ENCODE measurements around the gene LY6G6C.

Gene LY6G6C

DNA sequence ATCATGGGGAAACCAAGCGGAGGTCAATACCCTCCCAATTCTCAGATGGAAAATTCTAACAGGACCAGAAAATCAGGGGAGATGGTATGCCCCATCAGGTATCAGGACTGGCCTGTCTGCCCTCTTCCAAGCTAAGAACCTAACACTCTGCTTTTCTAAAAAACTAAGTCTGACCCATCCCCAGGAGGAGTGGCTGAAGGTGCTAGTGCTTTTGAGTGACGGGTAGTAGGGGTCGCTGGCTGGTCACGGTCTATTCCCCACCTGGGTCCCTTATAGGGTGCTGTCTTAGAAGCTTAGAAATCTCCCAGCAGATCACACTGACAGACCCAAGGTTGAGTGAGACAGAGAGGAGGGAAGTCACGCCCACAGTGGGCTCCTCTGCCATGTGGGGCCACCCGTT is 28.0 kb downstream of the LY6G6C start:
- peaks cover 56% of the 10 kb centered on the region for H3K36me3 ChIP-seq (ENCODE audit: control insufficient read depth, low read length)
- TF ChIP-seq, protein P1, sequence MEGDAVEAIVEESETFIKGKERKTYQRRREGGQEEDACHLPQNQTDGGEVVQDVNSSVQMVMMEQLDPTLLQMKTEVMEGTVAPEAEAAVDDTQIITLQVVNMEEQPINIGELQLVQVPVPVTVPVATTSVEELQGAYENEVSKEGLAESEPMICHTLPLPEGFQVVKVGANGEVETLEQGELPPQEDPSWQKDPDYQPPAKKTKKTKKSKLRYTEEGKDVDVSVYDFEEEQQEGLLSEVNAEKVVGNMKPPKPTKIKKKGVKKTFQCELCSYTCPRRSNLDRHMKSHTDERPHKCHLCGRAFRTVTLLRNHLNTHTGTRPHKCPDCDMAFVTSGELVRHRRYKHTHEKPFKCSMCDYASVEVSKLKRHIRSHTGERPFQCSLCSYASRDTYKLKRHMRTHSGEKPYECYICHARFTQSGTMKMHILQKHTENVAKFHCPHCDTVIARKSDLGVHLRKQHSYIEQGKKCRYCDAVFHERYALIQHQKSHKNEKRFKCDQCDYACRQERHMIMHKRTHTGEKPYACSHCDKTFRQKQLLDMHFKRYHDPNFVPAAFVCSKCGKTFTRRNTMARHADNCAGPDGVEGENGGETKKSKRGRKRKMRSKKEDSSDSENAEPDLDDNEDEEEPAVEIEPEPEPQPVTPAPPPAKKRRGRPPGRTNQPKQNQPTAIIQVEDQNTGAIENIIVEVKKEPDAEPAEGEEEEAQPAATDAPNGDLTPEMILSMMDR (IDR thresholded peaks at IDR 0.05; ENCODE audit: low read depth, low read length, poor library complexity, severe bottlenecking): no peak
- no peak for TF ChIP-seq EZH2phosphoT487 (IDR thresholded peaks at IDR 0.05; ENCODE audit: borderline replicate concordance, low read length)

GRCh38 chr6:31692886-31693285 is 28.7 kb downstream of the LY6G6C start:
- no peak overlapping the region for H3K27ac ChIP-seq (ENCODE audit: low read depth, low read length)
- no peaks in the 10 kb centered on the region for H3K9me3 ChIP-seq (ENCODE audit: control insufficient read depth, insufficient read depth, low read length)
- TF ChIP-seq, protein P1 (IDR thresholded peaks at IDR 0.05; ENCODE audit: low read depth, low read length, poor library complexity, severe bottlenecking): no peak
- TF ChIP-seq EZH2phosphoT487 (IDR thresholded peaks at IDR 0.05; ENCODE audit: borderline replicate concordance, low read length): no peak
- no peak overlapping the region for H3K4me2 ChIP-seq (ENCODE audit: low read length)
- no peaks in the 10 kb centered on the region for H3K79me2 ChIP-seq (ENCODE audit: control insufficient read depth, low read length)
- no peaks in the 10 kb centered on the region for H3K27me3 ChIP-seq (ENCODE audit: control insufficient read depth, low read length)
- peaks cover 4% of the 10 kb centered on the region for H3F3A ChIP-seq (ENCODE audit: control insufficient read depth, insufficient read depth)
- no peaks in the 10 kb centered on the region for H3K9me2 ChIP-seq (replicated peaks; ENCODE audit: control insufficient read depth, low read length)
- peaks cover 62% of the 10 kb centered on the region for H3K36me3 ChIP-seq (ENCODE audit: control insufficient read depth, low read length)
- no peaks in the 10 kb centered on the region for H4K20me1 ChIP-seq (ENCODE audit: control insufficient read depth, insufficient read depth, low read depth, low read length)
- H3K4me1 ChIP-seq (ENCODE audit: control insufficient read depth, low read length): peaks cover 15% of the 10 kb centered on the region
- H3K4me3 ChIP-seq (ENCODE audit: low read length): no peak overlapping the region

More for the DNA sequence above, 28.0 kb downstream of the LY6G6C start:
- H3K27ac ChIP-seq (ENCODE audit: low read depth, low read length): no peak overlapping the region
- H3K4me3 ChIP-seq (ENCODE audit: low read length): no peak overlapping the region
- no peaks in the 10 kb centered on the region for H3K27me3 ChIP-seq (ENCODE audit: control insufficient read depth, low read length)
- H4K20me1 ChIP-seq (ENCODE audit: control insufficient read depth, insufficient read depth, low read depth, low read length): no peaks in the 10 kb centered on the region
- H3K4me2 ChIP-seq (ENCODE audit: low read length): no peak overlapping the region
- H3K9me3 ChIP-seq (ENCODE audit: control insufficient read depth, insufficient read depth, low read length): no peaks in the 10 kb centered on the region
- H3F3A ChIP-seq (ENCODE audit: control insufficient read depth, insufficient read depth): peaks cover 7% of the 10 kb centered on the region
- no peaks in the 10 kb centered on the region for H3K9me2 ChIP-seq (replicated peaks; ENCODE audit: control insufficient read depth, low read length)
- H3K79me2 ChIP-seq (ENCODE audit: control insufficient read depth, low read length): no peaks in the 10 kb centered on the region
- peaks cover 15% of the 10 kb centered on the region for H3K4me1 ChIP-seq (ENCODE audit: control insufficient read depth, low read length)

DNA sequence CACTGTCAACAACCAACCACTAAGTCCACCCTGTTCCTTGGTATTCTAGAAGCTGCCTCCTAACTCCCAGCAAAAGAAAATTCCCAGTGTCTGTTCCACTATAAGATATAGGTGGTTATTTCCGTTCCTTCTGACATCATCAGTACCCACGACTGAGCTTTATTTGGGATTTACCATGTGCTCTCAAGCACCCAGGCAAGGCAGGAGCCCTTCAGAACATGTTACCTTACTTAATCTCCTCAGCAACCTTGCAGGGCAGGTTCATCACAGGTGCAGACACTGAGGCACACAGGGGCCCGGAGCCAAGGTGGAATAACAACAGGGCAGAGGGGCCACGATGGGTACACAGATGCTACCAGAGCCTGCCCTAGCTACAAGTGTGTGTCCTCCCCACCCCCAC is 29.2 kb downstream of the LY6G6C start:
- no peaks in the 10 kb centered on the region for H3F3A ChIP-seq (ENCODE audit: control insufficient read depth, insufficient read depth)
- H4K20me1 ChIP-seq (ENCODE audit: control insufficient read depth, insufficient read depth, low read depth, low read length): no peaks in the 10 kb centered on the region
- no peaks in the 10 kb centered on the region for H3K27me3 ChIP-seq (ENCODE audit: control insufficient read depth, low read length)
- H3K9me3 ChIP-seq (ENCODE audit: control insufficient read depth, insufficient read depth, low read length): no peaks in the 10 kb centered on the region
- peaks cover 62% of the 10 kb centered on the region for H3K36me3 ChIP-seq (ENCODE audit: control insufficient read depth, low read length)
- TF ChIP-seq, protein P1 (IDR thresholded peaks at IDR 0.05; ENCODE audit: low read depth, low read length, poor library complexity, severe bottlenecking): no peak
- TF ChIP-seq EZH2phosphoT487 (IDR thresholded peaks at IDR 0.05; ENCODE audit: borderline replicate concordance, low read length): no peak
- no peak overlapping the region for H3K27ac ChIP-seq (ENCODE audit: low read depth, low read length)
- H3K79me2 ChIP-seq (ENCODE audit: control insufficient read depth, low read length): no peaks in the 10 kb centered on the region
- peaks cover 15% of the 10 kb centered on the region for H3K4me1 ChIP-seq (ENCODE audit: control insufficient read depth, low read length)
- H3K4me3 ChIP-seq (ENCODE audit: low read length): no peak overlapping the region
- no peak overlapping the region for H3K4me2 ChIP-seq (ENCODE audit: low read length)
- H3K9me2 ChIP-seq (replicated peaks; ENCODE audit: control insufficient read depth, low read length): no peaks in the 10 kb centered on the region
